ENCODE results near the gene CELSR3.

- TF ChIP-seq CTCF (IDR thresholded peaks at IDR 0.05) (no peak), PHF8 (IDR thresholded peaks at IDR 0.05; ENCODE audit: borderline replicate concordance, low read depth) (no peak), MAX (IDR thresholded peaks at IDR 0.05) (no peak), MAFK (IDR thresholded peaks at IDR 0.05; ENCODE audit: partially characterized antibody) (no peak), HES2 (IDR thresholded peaks at IDR 0.05) (no peak), CHD2 (IDR thresholded peaks at IDR 0.05; ENCODE audit: low read length, partially characterized antibody) (no peak)
Observed at GRCh38 chr3:48599077-48599501, 63.6 kb downstream of the CELSR3 start.

Measured in A549 (cell line).